ENCODE data around the gene EFNA4.
A peak's percentile ranks its signal among the peaks of the same experiment; 100 is the strongest.
"Not testable (repeated sequence)": the region's sequence is repeated elsewhere in the genome, so short reads cannot be mapped to it uniquely, and the experiment has no call there.

EFNA4 gene

DNA sequence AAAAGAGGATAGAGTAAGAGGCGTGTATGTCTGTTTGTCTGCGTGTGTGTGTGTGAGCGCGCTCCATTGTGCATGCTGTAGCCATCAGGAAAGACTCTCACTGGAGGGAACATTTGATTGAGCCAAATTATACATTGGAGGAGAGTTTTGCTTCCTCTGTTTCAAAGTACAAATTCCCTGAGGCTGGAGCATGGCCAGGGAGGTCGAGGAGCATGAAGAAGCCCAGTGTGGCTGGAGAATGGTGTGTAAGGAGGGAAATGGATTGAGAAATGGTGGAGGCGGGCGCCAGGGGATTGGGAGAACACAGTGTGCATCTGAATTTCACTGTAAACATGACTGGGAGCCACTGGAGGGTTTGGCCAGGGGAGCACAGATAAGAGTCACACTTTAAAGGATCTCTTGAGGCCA, 42.1 kb downstream of the EFNA4 start:
- no peak overlapping the region for H3K4me3 Mint-ChIP-seq
- ATAC-seq: no peak
- DNase-seq: no peak

DNA sequence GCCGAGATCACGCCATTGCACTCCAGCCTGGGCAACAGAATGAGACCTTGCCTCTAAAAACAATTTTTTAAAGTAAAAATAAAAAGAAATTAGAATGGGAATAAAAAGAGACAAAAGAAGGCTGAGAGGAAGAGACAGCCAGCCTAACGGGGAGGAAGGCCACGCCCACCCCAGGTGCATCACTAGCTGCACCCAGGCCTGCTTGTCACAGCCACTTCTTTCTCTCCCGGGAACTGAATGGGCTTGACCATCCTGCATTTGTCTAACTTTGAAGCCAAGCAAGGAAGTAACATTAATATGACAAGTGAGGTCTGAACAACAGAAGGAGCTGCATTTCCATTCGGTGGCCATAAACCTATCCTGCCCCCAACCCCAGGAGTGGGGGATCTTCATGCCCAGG, 43.3 kb downstream of the EFNA4 start:
- ATAC-seq (no peak), DNase-seq (no peak)
- H3K27ac Mint-ChIP-seq: no peak overlapping the region
- H3K4me3 Mint-ChIP-seq: no peak overlapping the region
- H3K4me1 Mint-ChIP-seq: no peaks in the 10 kb centered on the region
- no peaks in the 10 kb centered on the region for H3K9me3 Mint-ChIP-seq
- H3K27me3 Mint-ChIP-seq: no peaks in the 10 kb centered on the region

More for the DNA sequence above, 42.1 kb downstream of the EFNA4 start:
- Mint-ChIP-seq H3K27ac (no peak overlapping the region), H3K27me3 (no peaks in the 10 kb centered on the region), H3K4me1 (no peaks in the 10 kb centered on the region), H3K9me3 (no peaks in the 10 kb centered on the region)

DNA sequence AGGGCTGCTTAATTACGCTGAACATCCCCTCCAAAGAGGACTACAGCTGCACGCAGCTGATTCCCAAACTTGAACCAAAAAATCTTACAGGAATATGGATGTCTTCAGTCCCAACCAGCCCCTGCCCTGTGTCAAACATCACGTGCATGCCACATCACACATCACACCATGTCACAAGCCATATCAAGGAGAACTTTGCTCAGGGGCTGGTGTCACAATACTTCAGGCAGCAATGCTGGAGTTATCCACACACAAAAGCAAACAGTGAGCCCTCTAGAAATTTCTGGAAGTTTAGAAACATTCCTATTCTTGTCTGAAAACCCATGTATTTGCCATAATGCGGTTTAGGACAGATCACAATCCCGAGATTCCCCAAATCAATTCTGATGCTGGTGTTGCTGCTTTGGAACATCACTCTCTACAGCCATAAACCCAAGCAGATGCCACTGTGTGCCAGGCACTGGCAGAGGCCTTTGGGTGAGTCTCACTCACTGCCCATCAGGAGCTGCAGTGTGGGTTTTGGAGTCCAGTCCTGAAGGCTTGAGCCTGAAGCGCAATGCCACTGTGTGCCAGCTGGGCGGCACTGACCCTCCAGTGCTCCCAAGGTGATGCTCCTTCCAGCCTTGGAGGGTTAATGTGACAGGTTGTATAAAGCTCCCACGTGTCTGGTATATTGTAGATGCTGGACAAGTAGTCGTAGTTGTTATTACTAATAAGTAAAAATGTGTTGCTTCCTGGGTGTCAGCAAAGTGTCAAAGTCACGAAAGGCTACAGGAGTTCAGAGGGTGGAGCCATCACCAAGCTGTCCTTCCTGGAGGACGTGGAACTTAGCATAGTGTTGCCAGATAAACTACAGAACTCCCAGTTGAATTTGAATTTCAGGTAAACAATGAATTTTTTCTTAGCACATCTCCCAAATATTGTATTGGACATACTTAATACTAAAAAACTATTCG, 44.0 kb downstream of the EFNA4 start:
- Mint-ChIP-seq H3K9me3 (no peaks in the 10 kb centered on the region), H3K27me3 (no peaks in the 10 kb centered on the region), H3K4me1 (no peaks in the 10 kb centered on the region), H3K4me3 (no peak overlapping the region), H3K27ac (no peak overlapping the region)
- DNase-seq (no peak), ATAC-seq (no peak)

DNA sequence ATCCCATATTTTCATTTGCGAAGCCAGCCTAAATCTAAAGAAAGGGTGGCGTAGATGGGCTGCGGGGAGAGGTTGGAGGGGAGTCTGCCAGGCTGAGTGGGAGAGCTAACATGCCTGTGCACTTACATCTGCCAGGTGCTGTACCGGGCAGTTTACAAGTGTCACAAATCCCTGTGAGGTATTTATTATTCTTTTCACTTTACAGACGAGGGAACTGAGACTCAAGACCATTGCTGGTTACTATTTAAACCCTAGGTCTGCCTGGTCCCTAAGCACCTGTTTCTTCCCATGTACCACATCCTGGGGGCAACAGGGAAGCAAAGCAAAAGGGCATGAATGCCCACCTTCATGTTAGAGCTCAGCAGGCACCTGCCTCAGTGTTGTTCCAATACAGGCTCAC, 44.8 kb downstream of the EFNA4 start:
- H3K4me3 Mint-ChIP-seq: no peak overlapping the region
- H3K27ac Mint-ChIP-seq: no peak overlapping the region
- ATAC-seq (no peak), DNase-seq (no peak)
- H3K9me3 Mint-ChIP-seq: no peaks in the 10 kb centered on the region
- H3K4me1 Mint-ChIP-seq: no peaks in the 10 kb centered on the region
- no peaks in the 10 kb centered on the region for H3K27me3 Mint-ChIP-seq

DNA sequence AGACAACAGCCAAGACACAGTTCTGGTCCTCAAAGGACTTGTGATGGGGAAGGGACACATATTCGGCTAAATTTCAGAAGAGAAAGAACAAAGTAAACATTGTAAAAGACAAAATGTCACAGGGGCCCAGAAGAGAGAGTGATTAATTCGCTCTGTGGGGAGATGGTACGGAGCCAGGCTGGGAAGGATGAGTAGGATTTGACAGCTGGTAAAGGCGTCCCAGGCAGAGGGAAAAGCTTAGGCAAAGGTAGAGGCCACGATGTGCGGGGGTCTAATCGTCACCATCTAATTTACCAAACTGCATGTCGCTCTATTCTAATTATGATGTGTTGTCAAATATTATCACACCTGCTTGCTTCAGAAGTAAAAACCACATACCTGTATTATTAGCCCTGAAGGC, 46.8 kb downstream of the EFNA4 start:
- H3K4me3 Mint-ChIP-seq: no peak overlapping the region
- ATAC-seq (no peak), DNase-seq (no peak)
- H3K4me1 Mint-ChIP-seq: no peaks in the 10 kb centered on the region
- no peaks in the 10 kb centered on the region for H3K27me3 Mint-ChIP-seq
- H3K27ac Mint-ChIP-seq: peak overlapping the region in 1 of 2 donors; percentile 41
- H3K9me3 Mint-ChIP-seq: no peaks in the 10 kb centered on the region

DNA sequence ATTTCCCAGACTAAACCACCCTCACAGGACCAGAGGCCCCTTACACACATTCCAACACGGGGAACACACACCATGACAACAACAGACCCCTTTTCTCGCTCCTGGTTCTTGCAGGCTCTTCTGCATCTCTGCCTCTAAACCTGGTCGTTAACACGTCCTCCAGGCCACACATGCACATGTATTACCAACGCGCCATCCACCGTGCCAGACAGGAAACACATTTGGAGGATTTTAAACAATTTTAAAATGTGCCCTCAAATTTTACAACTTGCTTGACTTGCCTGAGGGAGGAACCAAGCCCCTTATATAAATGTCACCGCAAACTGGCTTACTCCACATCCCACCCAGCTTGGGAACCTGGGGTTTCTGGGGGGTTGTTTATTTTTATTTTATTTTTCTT, 47.3 kb downstream of the EFNA4 start:
- Mint-ChIP-seq H3K4me1 (no peaks in the 10 kb centered on the region), H3K4me3 (no peak overlapping the region), H3K9me3 (no peaks in the 10 kb centered on the region), H3K27ac (no peak overlapping the region), H3K27me3 (no peaks in the 10 kb centered on the region)
- no peak for DNase-seq
- no peak for ATAC-seq

DNA sequence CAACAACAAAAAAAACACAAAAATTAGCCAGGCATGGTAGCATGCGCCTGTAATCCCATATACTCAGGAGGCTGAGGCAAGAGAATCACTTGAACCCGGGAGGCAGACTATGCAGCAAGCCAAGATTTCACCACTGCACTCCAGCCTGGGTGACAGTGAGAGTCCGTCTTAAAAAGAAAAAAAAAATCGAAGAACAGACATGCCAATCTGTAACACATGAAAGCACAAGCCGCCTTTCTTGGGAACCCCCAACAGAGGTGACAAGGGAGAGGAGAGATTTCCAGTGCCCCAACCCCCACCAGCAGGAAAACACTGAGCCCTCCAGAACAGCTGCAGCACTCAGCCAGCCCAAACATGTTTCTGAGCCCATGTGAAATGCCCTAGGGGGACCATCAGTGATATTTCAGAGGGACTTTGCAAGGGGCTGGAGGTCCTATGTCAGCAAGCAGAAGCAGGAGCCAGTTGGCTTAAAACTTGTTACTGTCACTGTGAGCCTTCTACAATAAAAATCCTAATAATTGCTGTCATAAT, 50.0 kb downstream of the EFNA4 start:
- Mint-ChIP-seq H3K27ac (no peak overlapping the region), H3K4me1 (no peaks in the 10 kb centered on the region), H3K27me3 (no peaks in the 10 kb centered on the region), H3K9me3 (no peaks in the 10 kb centered on the region), H3K4me3 (no peak overlapping the region)
- ATAC-seq (no peak), DNase-seq (no peak)

DNA sequence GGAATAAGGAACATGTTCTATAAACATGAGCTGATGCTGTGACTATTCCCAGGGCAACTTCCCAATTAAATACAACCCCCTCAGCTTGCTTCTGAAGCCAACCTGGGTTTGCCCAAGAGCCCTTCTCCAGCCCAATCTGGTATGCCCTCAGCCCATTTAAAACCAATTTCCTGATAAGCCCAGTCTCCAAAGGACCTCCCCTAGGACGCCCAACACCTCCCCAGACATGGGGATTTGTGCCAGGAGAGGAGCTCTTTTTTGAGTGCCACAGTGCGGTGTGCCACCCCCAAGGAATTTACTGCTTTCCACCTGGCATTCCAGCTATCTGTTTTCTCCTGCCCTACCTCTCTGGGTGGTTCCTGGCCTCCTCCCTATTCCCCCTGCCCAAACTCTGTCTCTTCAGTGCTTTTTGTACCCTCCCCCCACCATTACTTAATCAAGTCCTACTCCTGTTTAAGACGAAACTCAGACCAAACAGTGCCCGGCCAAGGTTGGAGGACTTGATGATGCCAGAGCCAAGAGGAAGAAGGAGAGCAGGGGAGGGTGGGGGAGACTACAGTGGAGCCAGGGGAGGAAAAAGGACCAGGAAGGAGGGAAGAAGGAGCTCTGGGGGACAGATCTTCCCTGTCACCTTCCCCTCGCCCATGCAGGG, 52.7 kb downstream of the EFNA4 start:
- H3K9me3 Mint-ChIP-seq: no peaks in the 10 kb centered on the region
- H3K4me3 Mint-ChIP-seq: no peak overlapping the region
- no peak overlapping the region for H3K27ac Mint-ChIP-seq
- H3K27me3 Mint-ChIP-seq: no peaks in the 10 kb centered on the region
- DNase-seq (no peak), ATAC-seq (no peak)
- H3K4me1 Mint-ChIP-seq: no peaks in the 10 kb centered on the region

DNA sequence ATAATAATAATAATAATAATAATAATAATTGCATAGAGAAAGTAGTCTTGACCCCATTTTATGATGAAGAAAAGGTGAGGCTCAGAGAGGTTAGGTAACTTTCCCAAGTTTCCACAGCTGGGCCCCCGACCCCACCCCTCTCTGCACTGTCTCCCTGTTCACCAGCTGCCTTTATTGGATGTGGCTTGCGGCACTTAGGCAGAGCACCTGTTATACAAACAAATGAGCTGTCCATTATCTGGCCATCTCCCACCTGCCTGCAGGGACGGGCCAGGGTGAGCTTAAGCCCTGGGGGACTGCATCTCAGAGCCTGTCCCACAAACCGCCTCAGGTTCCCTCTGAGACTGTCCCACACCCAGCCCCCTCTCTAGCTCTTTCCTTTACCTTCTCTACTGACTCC, 54.1 kb downstream of the EFNA4 start:
- DNase-seq (no peak), ATAC-seq (no peak)
- H3K9me3 Mint-ChIP-seq: no peaks in the 10 kb centered on the region
- no peak overlapping the region for H3K27ac Mint-ChIP-seq
- H3K4me1 Mint-ChIP-seq: no peaks in the 10 kb centered on the region
- no peaks in the 10 kb centered on the region for H3K27me3 Mint-ChIP-seq
- H3K4me3 Mint-ChIP-seq: no peak overlapping the region

DNA sequence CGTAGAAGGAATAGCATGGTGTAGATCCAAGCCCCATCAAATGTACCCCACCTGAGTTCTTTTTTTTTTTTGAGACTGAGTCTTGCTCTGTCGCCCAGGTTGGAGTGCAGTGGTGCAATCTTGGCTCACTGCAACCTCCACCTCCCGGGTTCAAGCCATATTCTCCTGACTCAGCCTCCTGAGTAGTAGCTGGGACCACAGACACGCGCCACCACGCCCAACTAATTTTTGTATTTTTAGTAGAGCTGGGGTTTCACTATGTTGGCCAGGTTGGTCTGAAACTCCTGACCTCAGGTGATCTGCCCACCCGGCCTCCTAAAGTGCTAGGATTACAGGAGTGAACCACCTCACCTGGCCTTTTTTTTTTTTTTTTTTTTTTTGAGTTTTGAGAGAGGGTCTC, 54.5 kb downstream of the EFNA4 start:
- not testable (repeated sequence) for H3K27ac Mint-ChIP-seq, H3K4me1 Mint-ChIP-seq, DNase-seq, ATAC-seq, H3K4me3 Mint-ChIP-seq, H3K27me3 Mint-ChIP-seq, H3K9me3 Mint-ChIP-seq

Data from stimulated activated naive CD8-positive, alpha-beta T cell treated with anti-CD3 and anti-CD28 coated beads, Interleukin-15, amount 100 ng/mL, for 72 hours (primary cell).